ENCODE measurements around the gene SLAMF8.

DNA sequence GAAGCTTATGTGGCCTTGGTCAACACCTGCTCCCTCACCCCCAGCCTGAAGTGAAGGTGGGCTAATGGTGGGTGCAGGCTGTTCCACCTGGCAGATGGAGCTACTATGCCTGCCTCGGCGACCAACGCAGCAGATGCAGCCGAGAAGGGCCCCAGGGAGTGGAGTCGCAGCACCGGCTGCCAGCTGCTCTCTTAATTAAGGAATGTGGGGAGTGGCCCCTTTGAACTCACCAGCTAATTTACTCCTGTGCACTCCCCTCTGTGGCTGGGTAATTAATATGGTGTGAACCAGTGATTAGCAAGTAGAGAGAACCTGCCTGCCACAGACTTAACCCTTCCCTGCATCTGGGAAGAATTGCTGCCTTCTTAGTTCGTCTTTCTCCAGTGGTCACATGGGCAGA, 3.3 kb upstream of the SLAMF8 start:
- TF ChIP-seq POLR2AphosphoS5 (IDR thresholded peaks at IDR 0.05; ENCODE audit: low read depth, low read length) (no peak), PAX5 (IDR thresholded peaks at IDR 0.05; ENCODE audit: insufficient read depth, low read length, severe bottlenecking) (no peak), TAF1 (IDR thresholded peaks at IDR 0.05; ENCODE audit: low read depth, low read length) (no peak), POLR2A (IDR thresholded peaks at IDR 0.05; ENCODE audit: low read depth, low read length) (no peak), POU2F2 (IDR thresholded peaks at IDR 0.05; ENCODE audit: low read depth, low read length) (no peak), SPI1 (IDR thresholded peaks at IDR 0.05; ENCODE audit: low read depth, low read length) (no peak)

All from GM12891 (cell line).